Measurements from ENCODE around the gene PHGDH.

Gene PHGDH

GRCh38 chr1:119740261-119740660, 28.5 kb downstream of the PHGDH start:
- H3K9me3 ChIP-seq (replicated peaks; ENCODE audit: insufficient read depth, low read length): no peaks in the 10 kb centered on the region
- H3K27ac ChIP-seq (ENCODE audit: low read length): no peak overlapping the region
- H3K9ac ChIP-seq (ENCODE audit: low read length): no peak overlapping the region
- H3F3A ChIP-seq (ENCODE audit: insufficient read depth, low read length): no peaks in the 10 kb centered on the region
- no peak overlapping the region for H2AFZ ChIP-seq (ENCODE audit: low read length)
- H3K9me2 ChIP-seq (replicated peaks; ENCODE audit: insufficient read depth, low read length): no peaks in the 10 kb centered on the region
- H3K4me1 ChIP-seq (ENCODE audit: low read length): no peaks in the 10 kb centered on the region
- DNase-seq: no peak
- H3K36me3 ChIP-seq (replicated peaks; ENCODE audit: insufficient read depth, low read length): no peaks in the 10 kb centered on the region
- no peaks in the 10 kb centered on the region for H4K20me1 ChIP-seq (ENCODE audit: insufficient read depth, low read length)
- no peak for TF ChIP-seq EZH2phosphoT487 (IDR thresholded peaks at IDR 0.05; ENCODE audit: low read length)
- no peak for TF ChIP-seq EZH2 (optimal IDR thresholded peaks at IDR 0.05; ENCODE audit: low read depth, low read length)
- H3K27me3 ChIP-seq (replicated peaks; ENCODE audit: insufficient read depth, low read length): no peaks in the 10 kb centered on the region
- H3K4me2 ChIP-seq (ENCODE audit: low read depth, low read length): no peak overlapping the region
- H3K4me3 ChIP-seq (ENCODE audit: low read length): no peak overlapping the region
- no peaks in the 10 kb centered on the region for H3K79me2 ChIP-seq (ENCODE audit: low read length)

DNA sequence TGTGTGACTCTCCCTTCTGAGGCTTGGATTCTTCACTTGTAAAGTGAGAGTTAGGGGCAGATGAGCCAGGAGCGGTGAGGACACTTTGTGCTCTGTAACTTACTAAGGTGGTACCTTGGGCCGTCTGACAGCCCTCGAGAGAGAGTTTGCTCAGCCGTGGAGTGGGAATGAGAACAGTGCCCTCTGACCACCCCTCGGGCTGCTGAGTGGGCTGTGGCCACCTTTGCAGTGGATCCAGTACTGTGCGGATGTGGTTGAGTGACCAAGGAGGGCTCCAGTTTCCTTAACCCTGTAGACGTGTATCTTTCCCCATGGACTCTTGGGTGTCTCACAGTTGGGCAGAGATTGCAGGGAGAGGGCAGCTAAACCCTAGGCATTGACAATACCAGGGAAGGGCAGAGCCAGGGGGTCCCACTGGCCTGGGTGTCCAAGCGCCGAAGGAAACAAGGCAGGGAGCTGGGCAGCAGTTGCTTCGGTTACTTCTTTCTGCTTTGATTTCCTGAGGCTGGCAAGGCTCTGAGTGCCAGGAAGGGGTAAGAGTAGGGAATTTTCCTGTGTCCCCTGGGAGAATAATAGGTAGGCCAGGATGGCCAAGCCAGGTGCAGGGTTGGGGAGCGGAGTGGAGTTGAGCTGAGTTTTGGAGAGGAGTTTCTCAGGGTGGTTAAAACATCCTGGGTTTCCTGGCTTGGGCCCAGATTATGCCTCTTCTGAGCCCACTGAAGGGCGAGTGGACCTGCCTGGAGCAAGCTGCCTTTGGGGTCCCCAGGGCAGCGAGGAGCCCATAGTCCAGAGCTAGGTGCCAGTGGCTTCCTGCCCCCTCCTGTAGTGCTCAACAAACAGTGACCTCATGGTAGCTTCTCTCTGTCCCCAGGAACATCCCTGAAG, 29.4 kb downstream of the PHGDH start:
- no peaks in the 10 kb centered on the region for H3K9me2 ChIP-seq (replicated peaks; ENCODE audit: insufficient read depth, low read length)
- H3K9me3 ChIP-seq (replicated peaks; ENCODE audit: insufficient read depth, low read length): no peaks in the 10 kb centered on the region
- H3K79me2 ChIP-seq (ENCODE audit: low read length): no peaks in the 10 kb centered on the region
- TF ChIP-seq EZH2 (optimal IDR thresholded peaks at IDR 0.05; ENCODE audit: low read depth, low read length) (no peak), EZH2phosphoT487 (IDR thresholded peaks at IDR 0.05; ENCODE audit: low read length) (no peak)
- TF ChIP-seq, protein P1, sequence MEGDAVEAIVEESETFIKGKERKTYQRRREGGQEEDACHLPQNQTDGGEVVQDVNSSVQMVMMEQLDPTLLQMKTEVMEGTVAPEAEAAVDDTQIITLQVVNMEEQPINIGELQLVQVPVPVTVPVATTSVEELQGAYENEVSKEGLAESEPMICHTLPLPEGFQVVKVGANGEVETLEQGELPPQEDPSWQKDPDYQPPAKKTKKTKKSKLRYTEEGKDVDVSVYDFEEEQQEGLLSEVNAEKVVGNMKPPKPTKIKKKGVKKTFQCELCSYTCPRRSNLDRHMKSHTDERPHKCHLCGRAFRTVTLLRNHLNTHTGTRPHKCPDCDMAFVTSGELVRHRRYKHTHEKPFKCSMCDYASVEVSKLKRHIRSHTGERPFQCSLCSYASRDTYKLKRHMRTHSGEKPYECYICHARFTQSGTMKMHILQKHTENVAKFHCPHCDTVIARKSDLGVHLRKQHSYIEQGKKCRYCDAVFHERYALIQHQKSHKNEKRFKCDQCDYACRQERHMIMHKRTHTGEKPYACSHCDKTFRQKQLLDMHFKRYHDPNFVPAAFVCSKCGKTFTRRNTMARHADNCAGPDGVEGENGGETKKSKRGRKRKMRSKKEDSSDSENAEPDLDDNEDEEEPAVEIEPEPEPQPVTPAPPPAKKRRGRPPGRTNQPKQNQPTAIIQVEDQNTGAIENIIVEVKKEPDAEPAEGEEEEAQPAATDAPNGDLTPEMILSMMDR (IDR thresholded peaks at IDR 0.05; ENCODE audit: low read length): no peak
- no peaks in the 10 kb centered on the region for H3F3A ChIP-seq (ENCODE audit: insufficient read depth, low read length)
- no peaks in the 10 kb centered on the region for H4K20me1 ChIP-seq (ENCODE audit: insufficient read depth, low read length)
- DNase-seq: no peak
- 0 out of 2 replicates have a peak, but pooled peaks cover 3% of the 10 kb centered on the region for H3K4me1 ChIP-seq (ENCODE audit: low read length)
- H3K4me2 ChIP-seq (ENCODE audit: low read depth, low read length): no peak overlapping the region
- H3K9ac ChIP-seq (ENCODE audit: low read length): no peak overlapping the region
- H3K27me3 ChIP-seq (replicated peaks; ENCODE audit: insufficient read depth, low read length): no peaks in the 10 kb centered on the region
- no peak overlapping the region for H3K27ac ChIP-seq (ENCODE audit: low read length)
- no peak overlapping the region for H3K4me3 ChIP-seq (ENCODE audit: low read length)
- no peak overlapping the region for H2AFZ ChIP-seq (ENCODE audit: low read length)
- no peaks in the 10 kb centered on the region for H3K36me3 ChIP-seq (replicated peaks; ENCODE audit: insufficient read depth, low read length)

DNA sequence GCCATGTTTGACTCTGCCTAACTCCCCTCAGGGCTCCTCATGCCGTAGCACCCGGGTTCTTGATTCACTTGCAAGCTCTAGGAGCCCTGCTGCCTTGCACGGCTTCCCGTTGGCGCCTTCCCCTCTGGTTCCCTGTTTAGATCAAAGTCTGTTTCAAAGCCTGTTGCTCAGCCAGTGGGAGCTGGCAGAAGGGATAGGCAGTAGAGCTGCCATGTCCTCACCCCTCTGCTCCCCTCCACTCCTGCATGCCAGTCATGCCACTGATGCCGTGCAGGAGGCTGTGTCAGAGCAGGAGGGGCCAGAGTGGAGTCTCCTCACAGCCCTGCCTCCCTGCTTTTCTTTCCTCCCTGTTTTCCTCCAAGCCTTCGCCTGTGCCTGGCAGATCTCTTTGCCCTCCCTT, 30.5 kb downstream of the PHGDH start:
- H3K79me2 ChIP-seq (ENCODE audit: low read length): no peaks in the 10 kb centered on the region
- no peak overlapping the region for H2AFZ ChIP-seq (ENCODE audit: low read length)
- 0 out of 2 replicates have a peak, but pooled peaks cover 3% of the 10 kb centered on the region for H3K4me1 ChIP-seq (ENCODE audit: low read length)
- no peak overlapping the region for H3K4me2 ChIP-seq (ENCODE audit: low read depth, low read length)
- no peaks in the 10 kb centered on the region for H4K20me1 ChIP-seq (ENCODE audit: insufficient read depth, low read length)
- H3K9me2 ChIP-seq (replicated peaks; ENCODE audit: insufficient read depth, low read length): no peaks in the 10 kb centered on the region
- no peaks in the 10 kb centered on the region for H3K36me3 ChIP-seq (replicated peaks; ENCODE audit: insufficient read depth, low read length)
- no peaks in the 10 kb centered on the region for H3K9me3 ChIP-seq (replicated peaks; ENCODE audit: insufficient read depth, low read length)
- H3F3A ChIP-seq (ENCODE audit: insufficient read depth, low read length): no peaks in the 10 kb centered on the region
- DNase-seq: no peak
- H3K9ac ChIP-seq (ENCODE audit: low read length): no peak overlapping the region
- H3K27ac ChIP-seq (ENCODE audit: low read length): no peak overlapping the region
- H3K27me3 ChIP-seq (replicated peaks; ENCODE audit: insufficient read depth, low read length): no peaks in the 10 kb centered on the region
- TF ChIP-seq, protein P1 (IDR thresholded peaks at IDR 0.05; ENCODE audit: low read length): no peak
- TF ChIP-seq EZH2 (optimal IDR thresholded peaks at IDR 0.05; ENCODE audit: low read depth, low read length): no peak
- no peak for TF ChIP-seq EZH2phosphoT487 (IDR thresholded peaks at IDR 0.05; ENCODE audit: low read length)
- H3K4me3 ChIP-seq (ENCODE audit: low read length): no peak overlapping the region

DNA sequence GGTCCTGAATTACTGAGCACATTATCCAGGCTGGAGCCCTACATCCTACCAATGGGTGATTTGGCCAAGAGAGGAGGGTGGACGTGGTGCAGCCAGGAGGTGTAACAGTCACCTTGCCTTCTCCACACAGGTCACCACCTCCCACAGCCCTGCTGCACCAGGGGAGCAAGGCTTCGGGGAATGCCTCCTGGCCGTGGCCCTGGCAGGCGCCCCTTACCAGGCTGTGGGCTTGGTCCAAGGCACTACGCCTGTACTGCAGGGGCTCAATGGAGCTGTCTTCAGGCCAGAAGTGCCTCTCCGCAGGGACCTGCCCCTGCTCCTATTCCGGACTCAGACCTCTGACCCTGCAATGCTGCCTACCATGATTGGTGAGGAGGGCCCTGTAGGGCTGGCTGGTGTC, 30.9 kb downstream of the PHGDH start:
- no peaks in the 10 kb centered on the region for H4K20me1 ChIP-seq (ENCODE audit: insufficient read depth, low read length)
- no peaks in the 10 kb centered on the region for H3K9me3 ChIP-seq (replicated peaks; ENCODE audit: insufficient read depth, low read length)
- no peak overlapping the region for H2AFZ ChIP-seq (ENCODE audit: low read length)
- TF ChIP-seq, protein P1 (IDR thresholded peaks at IDR 0.05; ENCODE audit: low read length): no peak
- TF ChIP-seq EZH2 (optimal IDR thresholded peaks at IDR 0.05; ENCODE audit: low read depth, low read length): no peak
- TF ChIP-seq EZH2phosphoT487 (IDR thresholded peaks at IDR 0.05; ENCODE audit: low read length): no peak
- no peak overlapping the region for H3K4me3 ChIP-seq (ENCODE audit: low read length)
- 0 out of 2 replicates have a peak, but pooled peaks cover 3% of the 10 kb centered on the region for H3K4me1 ChIP-seq (ENCODE audit: low read length)
- H3F3A ChIP-seq (ENCODE audit: insufficient read depth, low read length): no peaks in the 10 kb centered on the region
- no peaks in the 10 kb centered on the region for H3K9me2 ChIP-seq (replicated peaks; ENCODE audit: insufficient read depth, low read length)
- no peaks in the 10 kb centered on the region for H3K36me3 ChIP-seq (replicated peaks; ENCODE audit: insufficient read depth, low read length)
- H3K79me2 ChIP-seq (ENCODE audit: low read length): no peaks in the 10 kb centered on the region
- no peak overlapping the region for H3K9ac ChIP-seq (ENCODE audit: low read length)
- DNase-seq: no peak
- H3K27me3 ChIP-seq (replicated peaks; ENCODE audit: insufficient read depth, low read length): no peaks in the 10 kb centered on the region
- H3K27ac ChIP-seq (ENCODE audit: low read length): no peak overlapping the region
- H3K4me2 ChIP-seq (ENCODE audit: low read depth, low read length): no peak overlapping the region

Data from MM.1S (cell line).